H1 (cell line): Measurements from ENCODE around the gene PTPN1. TPM values are rescaled to one million over a fixed set of nuclear protein-coding genes. Genes with fewer than 3 reads are reported as not detected.

Source experiments
- CTCF ChIA-PET: fragments of 300-600 bp; sonication (Branson Sonifier 250); formaldehyde crosslinking; loops from one replicate; lab custom pipeline; 2021; ENCODE audit not compliant: partially characterized antibody; lab: Charles Lee
- POLR2A ChIA-PET: fragments of 300-600 bp; sonication (Branson Sonifier 250); formaldehyde crosslinking; loops from one replicate; lab custom pipeline; 2021; ENCODE audit warnings: inconsistent platforms; ENCODE audit not compliant: partially characterized antibody; lab: Charles Lee
- DNase-seq, 2 experiments: peaks; one replicate each; pipeline versions ENCODE4 v3.0.0 to v3.0.0-alpha.2; 2010 to 2022; ENCODE audit warnings: low spot score in 2 of 2, low read depth in 1 of 2, mixed read lengths in 1 of 2
- FAIRE-seq: peaks from 2 replicates; lab custom pipeline; 2011; peaks lifted over from hg19 to GRCh38; lab: Jason Lieb, UNC
- H2AFZ ChIP-seq: 2 replicates; pipeline ENCODE4 v1.8.1; 2012; ENCODE audit warnings: low read length, inconsistent platforms
- H2AK5ac ChIP-seq: 2 replicates; pipeline ENCODE4 v1.6.1; 2013; ENCODE audit warnings: low read depth, low read length
- H2BK120ac ChIP-seq: replicated peaks from 2 replicates; pipeline ENCODE3; 2013; ENCODE audit warnings: low read depth, low read length, inconsistent platforms
- H2BK12ac ChIP-seq: 2 replicates; pipeline ENCODE4 v1.6.1; 2013; ENCODE audit warnings: low read depth, low read length
- H2BK15ac ChIP-seq: 2 replicates; pipeline ENCODE4 v1.6.1; 2013; ENCODE audit warnings: low read length
- H2BK20ac ChIP-seq: 2 replicates; pipeline ENCODE4 v1.6.1; 2013; ENCODE audit warnings: low read length
- H2BK5ac ChIP-seq: 2 replicates; pipeline ENCODE4 v1.6.1; 2013; ENCODE audit warnings: low read depth, low read length
- H3K14ac ChIP-seq: 2 replicates; pipeline ENCODE4 v1.6.1; 2013; ENCODE audit warnings: inconsistent platforms; ENCODE audit not compliant: insufficient read length
- H3K18ac ChIP-seq: 2 replicates; pipeline ENCODE4 v1.6.1; 2013; ENCODE audit warnings: low read length; ENCODE audit errors: extremely low read depth
- H3K23ac ChIP-seq: 2 replicates; pipeline ENCODE4 v1.6.1; 2013; ENCODE audit warnings: inconsistent platforms; ENCODE audit not compliant: insufficient read length
- H3K23me2 ChIP-seq: 2 replicates; pipeline ENCODE4 v1.6.1; 2013; ENCODE audit warnings: low read depth, low read length
- H3K27ac ChIP-seq: 2 replicates; pipeline ENCODE4 v1.6.1; 2011; ENCODE audit warnings: low read depth, low read length, inconsistent platforms
- H3K27me3 ChIP-seq, 4 experiments: replicated peaks in 1 of 4; 1 replicate in 1 of 4; 2 replicates in 3 of 4; pipeline versions ENCODE4 v1.6.1 to v1.8.1; 2011 to 2013; ENCODE audit warnings: low read length in 3 of 4, mild to moderate bottlenecking in 3 of 4, inconsistent platforms in 2 of 4, mixed read lengths in 2 of 4, moderate library complexity in 1 of 4; ENCODE audit not compliant: control insufficient read depth in 3 of 4, insufficient read depth in 3 of 4; ENCODE audit errors: extremely low read depth in 1 of 4
- H3K36me3 ChIP-seq, 4 experiments: 2 replicates each; pipeline versions ENCODE4 v1.6.1 to v1.8.1; 2011 to 2013; ENCODE audit warnings: mild to moderate bottlenecking in 4 of 4, low read length in 3 of 4, moderate library complexity in 2 of 4, control low read depth in 1 of 4, inconsistent platforms in 1 of 4; ENCODE audit not compliant: insufficient read depth in 4 of 4, control insufficient read depth in 2 of 4
- H3K4ac ChIP-seq: replicated peaks from 2 replicates; pipeline ENCODE3; 2013; ENCODE audit warnings: low read length, low read depth, mixed read lengths, inconsistent platforms; ENCODE audit not compliant: insufficient read length
- H3K4me1 ChIP-seq, 4 experiments: replicated peaks in 1 of 4; 1 replicate in 1 of 4; 2 replicates in 3 of 4; pipeline versions ENCODE4 v1.6.1 to v1.8.1; 2011 to 2013; ENCODE audit warnings: low read length in 3 of 4, inconsistent platforms in 2 of 4, mixed read lengths in 1 of 4; ENCODE audit not compliant: insufficient read depth in 4 of 4, control insufficient read depth in 3 of 4
- H3K4me2 ChIP-seq, 2 experiments: 2 replicates each; pipeline versions ENCODE4 v1.6.1 to v1.8.1; 2011 to 2013; ENCODE audit warnings: low read depth in 2 of 2, low read length in 2 of 2, control low read depth in 1 of 2, inconsistent platforms in 1 of 2, mild to moderate bottlenecking in 1 of 2; ENCODE audit not compliant: insufficient read depth in 1 of 2
- H3K4me3 ChIP-seq, 4 experiments: fragments of 200-600, 300-600 bp in 1 of 4; sonication (generic), shearing (Covaris generic), sonication (Bioruptor Twin) in 1 of 4; 2 replicates each; pipeline versions ENCODE4 v1.5.1 to v1.8.1; 2011 to 2016; ENCODE audit warnings: low read length in 4 of 4, low read depth in 3 of 4, control low read depth in 2 of 4, inconsistent platforms in 2 of 4, mild to moderate bottlenecking in 2 of 4, mixed read lengths in 1 of 4, moderate library complexity in 1 of 4; ENCODE audit not compliant: insufficient read depth in 2 of 4; ENCODE audit errors: extremely low read depth in 1 of 4
- H3K56ac ChIP-seq: replicated peaks from 2 replicates; pipeline ENCODE3; 2013; ENCODE audit warnings: low read depth, mild to moderate bottlenecking, mixed read lengths, low read length, inconsistent platforms; ENCODE audit not compliant: insufficient read length
- H3K79me1 ChIP-seq: 2 replicates; pipeline ENCODE4 v1.6.1; 2013; ENCODE audit warnings: low read depth, low read length, control low read depth
- H3K79me2 ChIP-seq, 2 experiments: 2 replicates each; pipeline versions ENCODE4 v1.6.1 to v1.8.1; 2012 to 2013; ENCODE audit warnings: low read length in 2 of 2, mild to moderate bottlenecking in 2 of 2, inconsistent platforms in 1 of 2; ENCODE audit not compliant: insufficient read depth in 2 of 2, control insufficient read depth in 1 of 2
- H3K9ac ChIP-seq, 4 experiments: replicated peaks in 1 of 4; 1 replicate in 1 of 4; 2 replicates in 3 of 4; pipeline versions ENCODE4 v1.6.1 to v1.8.1; 2011 to 2013; ENCODE audit warnings: low read depth in 3 of 4, low read length in 3 of 4, control low read depth in 2 of 4, mild to moderate bottlenecking in 2 of 4, moderate library complexity in 2 of 4, inconsistent platforms in 1 of 4; ENCODE audit errors: extremely low read depth in 1 of 4
- H3K9me3 ChIP-seq, 2 experiments: 2 replicates each; pipeline versions ENCODE4 v1.6.1 to v1.8.1; 2012 to 2013; ENCODE audit warnings: mild to moderate bottlenecking in 2 of 2, moderate library complexity in 2 of 2, control low read depth in 1 of 2, inconsistent platforms in 1 of 2, low read depth in 1 of 2, low read length in 1 of 2, mixed read lengths in 1 of 2; ENCODE audit not compliant: insufficient read depth in 2 of 2
- H4K20me1 ChIP-seq, 2 experiments: replicated peaks in 1 of 2; 2 replicates each; pipeline versions ENCODE3 to v1.8.1; 2011 to 2013; ENCODE audit warnings: inconsistent platforms in 2 of 2, low read length in 2 of 2, mild to moderate bottlenecking in 1 of 2; ENCODE audit not compliant: insufficient read depth in 2 of 2, control insufficient read depth in 1 of 2
- H4K5ac ChIP-seq: 2 replicates; pipeline ENCODE4 v1.6.1; 2013; ENCODE audit warnings: low read length, low read depth, mixed read lengths, inconsistent platforms; ENCODE audit not compliant: insufficient read length
- H4K8ac ChIP-seq: 2 replicates; pipeline ENCODE4 v1.8.0; 2013; ENCODE audit warnings: mild to moderate bottlenecking, moderate library complexity, low read length, inconsistent platforms; ENCODE audit not compliant: insufficient read depth; ENCODE audit errors: extremely low read depth
- H4K91ac ChIP-seq: replicated peaks from 2 replicates; pipeline ENCODE3; 2013; ENCODE audit warnings: low read length, mixed read lengths, inconsistent platforms; ENCODE audit not compliant: insufficient read length
- ATF2 ChIP-seq: IDR thresholded peaks from 2 replicates; pipeline ENCODE4 v1.6.1; 2012; ENCODE audit warnings: low read length, inconsistent platforms
- EP300 ChIP-seq, 2 experiments: IDR thresholded peaks; 1 replicate in 1 of 2; 2 replicates in 1 of 2; pipeline ENCODE4 v1.6.1; 2011 to 2012; ENCODE audit warnings: low read depth in 2 of 2, low read length in 2 of 2, mild to moderate bottlenecking in 2 of 2, borderline replicate concordance in 1 of 2, inconsistent platforms in 1 of 2, moderate library complexity in 1 of 2
- HDAC6 ChIP-seq: IDR thresholded peaks from one replicate; pipeline ENCODE4 v1.7.1; 2012; ENCODE audit warnings: low read depth, mild to moderate bottlenecking, inconsistent platforms, low read length, moderate library complexity
- MAX ChIP-seq: IDR thresholded peaks from 2 replicates; pipeline ENCODE4 v1.6.1; 2012; ENCODE audit warnings: inconsistent platforms
- NRF1 ChIP-seq: IDR thresholded peaks from 2 replicates; pipeline ENCODE4 v1.6.1; 2011; ENCODE audit warnings: mild to moderate bottlenecking, low read depth, low read length, improper control_type of control experiment
- RAD21 ChIP-seq, 2 experiments: IDR thresholded peaks in 1 of 2; conservative IDR thresholded peaks in 1 of 2; 2 replicates each; pipeline ENCODE4 v1.6.1; 2011; ENCODE audit warnings: low read depth in 2 of 2, low read length in 2 of 2, improper control_type of control experiment in 1 of 2, inconsistent platforms in 1 of 2, mild to moderate bottlenecking in 1 of 2, moderate library complexity in 1 of 2
- RFX5 ChIP-seq: IDR thresholded peaks from 2 replicates; pipeline ENCODE4 v1.6.1; 2011; ENCODE audit warnings: low read depth, low read length, improper control_type of control experiment, borderline replicate concordance
- SP1 ChIP-seq: IDR thresholded peaks from 2 replicates; pipeline ENCODE4 v1.6.1; 2011; ENCODE audit warnings: low read depth, low read length
- TCF12 ChIP-seq: IDR thresholded peaks from 2 replicates; pipeline ENCODE4 v1.6.1; 2011; ENCODE audit warnings: low read depth, mild to moderate bottlenecking, low read length
- WGBS, 2 experiments: shearing (Covaris generic) in 1 of 2; methylation state at CpG; one replicate each; pipeline versions ENCODE4 v1.1.6 to v1.1.7; 2013 to 2015; ENCODE audit warnings: low lambda C conversion rate in 2 of 2, mixed read lengths in 2 of 2, inconsistent platforms in 1 of 2, low coverage in 1 of 2, missing lambda C conversion rate in 1 of 2; ENCODE audit not compliant: insufficient replicate concordance in 2 of 2, insufficient coverage in 1 of 2, insufficient read length in 1 of 2; ENCODE audit errors: extremely low coverage in 1 of 2, missing lambda C conversion rate in 1 of 2; 5-methylcytosine and 5-hydroxymethylcytosine counted together
- polyA plus RNA-seq, 7 experiments: library from polyadenylated mRNA; depleted of rRNA in 3 of 7; stranded (reverse) in 5 of 7; unstranded in 2 of 7; fragments of >200 nt in 5 of 7; fragments of 200-250 nt in 2 of 7; gene quantifications; 1 replicate in 5 of 7; 2 replicates in 1 of 7; 4 replicates in 1 of 7; pipeline versions ENCODE4 v1.2.1 to v1.2.3, GENCODE V29; 2011 to 2013; ENCODE audit warnings: missing spikeins in 2 of 7, mixed read lengths in 2 of 7
- total RNA-seq: library from RNA; stranded (reverse); fragmentation: NEBNext Ultra II Directional; extraction: Animal tissue kit (Norgen Biotek cat#: 25700); gene quantifications from 2 replicates; pipeline ENCODE4 v1.2.1, GENCODE V29; 2021

The PTPN1 gene
- total and polyA plus RNA-seq, 2 of the 8 experiments (the other 6 are each of a cell fraction or from before 2014, with no cell fraction given) = 18.6 to 32.1 TPM

DNA sequence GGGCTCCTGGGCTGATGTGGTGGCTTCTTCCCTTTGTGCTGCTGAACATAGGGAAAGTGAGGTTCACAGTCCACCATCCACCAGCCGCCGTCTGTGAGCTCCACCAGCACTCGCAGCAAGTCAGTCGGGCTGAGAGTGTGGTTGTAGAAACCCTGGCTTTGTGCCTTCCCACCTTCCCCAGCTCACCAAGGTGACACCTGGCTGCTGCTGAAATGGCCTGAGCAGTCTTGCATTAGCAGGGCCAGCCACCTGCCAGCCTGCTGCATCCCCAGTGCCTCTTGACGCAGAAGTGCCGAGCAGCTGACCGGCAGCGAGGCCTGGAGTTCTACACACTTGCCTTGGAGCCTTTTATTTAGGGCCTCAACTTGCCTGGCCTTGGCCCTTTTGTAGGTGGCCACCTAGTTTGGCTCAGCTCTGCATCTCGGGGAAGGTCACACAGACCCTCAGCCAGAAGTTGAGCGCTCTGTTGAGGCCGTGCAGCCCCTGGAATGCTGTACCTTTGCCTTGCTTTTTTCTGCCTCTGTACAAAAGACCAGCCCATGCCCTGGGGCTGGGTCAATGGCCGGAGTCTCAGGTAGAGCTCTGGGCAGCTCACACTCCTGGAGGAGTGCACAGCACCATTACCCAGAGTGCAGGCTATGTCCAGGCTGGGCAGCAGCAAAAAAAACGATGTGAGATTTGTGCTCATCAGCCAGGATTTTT is 76.5 kb downstream of the PTPN1 start:
- 90% methylated on average over 13 of the region's 13 CpGs; no CpG with 5 or more reads in 1 of the 2 experiments for WGBS, 2 experiments
- H3K4me1 ChIP-seq = no peaks in the 10 kb centered on the region
- POLR2A ChIA-PET = interaction anchor here (0.7 kb wide), 1 partner anchor 131 kb away, joined by 3 read pairs; no protein-coding TSS in a partner anchor
- H2BK120ac ChIP-seq = no peak overlapping the region
- H2AK5ac ChIP-seq = no peak overlapping the region
- H3K4ac ChIP-seq = no peak overlapping the region
- H2AFZ ChIP-seq = no peak overlapping the region
- H2BK20ac ChIP-seq = no peak overlapping the region
- no peak overlapping the region for H3K4me3 ChIP-seq
- no peaks in the 10 kb centered on the region for H3K79me2 ChIP-seq
- H3K9ac ChIP-seq = no peak overlapping the region
- DNase-seq = no peak
- no peak overlapping the region for H4K8ac ChIP-seq
- H2BK15ac ChIP-seq = no peak overlapping the region
- no peak overlapping the region for H3K18ac ChIP-seq
- no peak overlapping the region for H4K5ac ChIP-seq
- H2BK5ac ChIP-seq = no peak overlapping the region
- H4K20me1 ChIP-seq = peaks cover 0 to 2% of the 10 kb centered on the region in 2 experiments
- no peaks in the 10 kb centered on the region for H3K9me3 ChIP-seq
- H3K14ac ChIP-seq = no peak overlapping the region
- H3K79me1 ChIP-seq = no peaks in the 10 kb centered on the region
- no peaks in the 10 kb centered on the region; the same call in 1 of the 2 replicates for H3K23me2 ChIP-seq
- H3K56ac ChIP-seq = no peak overlapping the region
- TF ChIP-seq NRF1 = no peak
- TF ChIP-seq MAX = no peak
- no peak for TF ChIP-seq HDAC6
- TF ChIP-seq SP1 = no peak
- no peak for TF ChIP-seq RFX5
- no peak for TF ChIP-seq EP300 (IDR thresholded peaks at IDR 0.05; ENCODE audit: borderline replicate concordance in 1 of 2, low read depth in 2 of 2, low read length in 2 of 2)
- TF ChIP-seq RAD21 (IDR thresholded peaks at IDR 0.05 in 1 of 2, conservative IDR thresholded peaks at IDR 0.05 in 1 of 2; ENCODE audit: low read depth in 2 of 2, low read length in 2 of 2) = no peak
- no peak for TF ChIP-seq ATF2
- no peak for TF ChIP-seq TCF12
- TF ChIP-seq, all 59 proteins: peak for 0
- no peaks in the 10 kb centered on the region for H3K27me3 ChIP-seq
- no peak overlapping the region for H4K91ac ChIP-seq
- no peak overlapping the region for H3K4me2 ChIP-seq
- H3K23ac ChIP-seq = no peak overlapping the region
- peaks cover 0 to 14% (median 6%) of the 10 kb centered on the region in 4 experiments; a peak in 5 of 8 replicates for H3K36me3 ChIP-seq
- CTCF ChIA-PET = interaction anchor here (1.0 to 5.1 kb wide), 12 partner anchors 10 to 138 kb away, joined by 3 to 36 read pairs (median 6); no protein-coding TSS in a partner anchor
- H2BK12ac ChIP-seq = no peak overlapping the region
- H3K27ac ChIP-seq = no peak overlapping the region
- FAIRE-seq = no peak
